GM10847 (cell line): Measurements from ENCODE around the gene DCTN4.

Source experiments
- POLR2A ChIP-seq: IDR thresholded peaks from 2 replicates; pipeline ENCODE4 v1.6.1; 2011; ENCODE audit not compliant: insufficient read length; ENCODE audit errors: extremely low read depth

The DCTN4 gene

DNA sequence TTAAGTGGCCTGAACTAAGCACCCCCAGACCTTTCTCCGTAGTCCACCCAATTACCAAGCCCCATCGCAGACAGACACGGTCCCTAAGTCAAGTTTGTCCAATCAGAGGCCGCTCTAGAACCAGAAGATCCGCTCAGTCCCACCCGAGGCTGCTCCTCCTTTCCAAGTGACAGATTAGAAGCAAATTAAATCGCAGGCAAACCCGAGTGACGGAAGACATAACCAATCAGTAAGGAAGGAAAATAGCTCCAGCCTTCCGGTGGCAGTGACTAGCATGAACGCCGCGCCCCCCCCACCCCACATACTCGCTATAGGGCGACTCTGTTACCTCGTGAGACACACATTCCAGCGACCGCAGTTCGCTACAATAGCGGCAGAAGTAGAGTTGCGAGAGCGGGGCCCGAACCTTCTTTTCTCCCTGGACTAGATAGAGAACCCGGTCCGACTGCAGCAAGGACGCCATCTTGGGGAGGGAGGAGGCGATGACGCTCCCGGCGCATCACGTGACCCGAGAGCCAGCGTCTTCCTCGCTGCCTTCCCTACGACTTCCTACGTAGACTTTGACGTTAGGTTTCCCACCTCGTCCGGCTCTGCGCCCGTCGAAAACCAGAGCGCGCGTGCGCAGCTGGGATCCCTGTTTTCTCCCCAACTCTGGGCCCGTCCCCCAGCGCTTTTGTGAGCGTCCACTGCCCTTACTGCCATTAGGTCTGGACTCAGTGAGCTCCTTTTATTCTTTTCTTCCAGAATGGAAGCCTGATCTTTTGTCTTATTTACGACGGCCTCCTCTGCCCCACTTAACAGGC is at the start of gene DCTN4:
TSS of gene DCTN4 (minus strand) at position 487 of the 803 bp plus-strand sequence. CDS start at position 463, 24 bp downstream.
- TF ChIP-seq POLR2A = peak; percentile 68

DNA sequence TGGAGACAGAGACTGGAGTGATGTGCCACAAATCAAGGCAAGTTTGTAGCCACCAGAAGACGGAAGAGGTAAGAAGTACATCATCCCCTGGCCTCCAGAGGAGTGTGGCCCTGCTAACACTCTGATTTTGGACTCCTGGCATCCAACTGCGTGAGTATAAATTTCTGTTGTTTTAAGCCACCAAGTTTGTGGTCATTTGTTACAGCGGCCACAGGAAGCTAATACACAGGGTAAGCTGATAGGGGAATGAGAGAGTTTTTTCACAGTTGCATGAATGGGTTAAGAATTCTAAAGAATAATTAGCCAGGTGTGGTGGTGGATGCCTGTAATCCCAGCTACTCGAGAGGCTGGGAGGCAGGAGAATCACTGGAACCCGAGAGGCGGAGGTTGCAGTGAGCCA is 45.6 kb upstream of the DCTN4 start:
- TF ChIP-seq POLR2A = no peak

DNA sequence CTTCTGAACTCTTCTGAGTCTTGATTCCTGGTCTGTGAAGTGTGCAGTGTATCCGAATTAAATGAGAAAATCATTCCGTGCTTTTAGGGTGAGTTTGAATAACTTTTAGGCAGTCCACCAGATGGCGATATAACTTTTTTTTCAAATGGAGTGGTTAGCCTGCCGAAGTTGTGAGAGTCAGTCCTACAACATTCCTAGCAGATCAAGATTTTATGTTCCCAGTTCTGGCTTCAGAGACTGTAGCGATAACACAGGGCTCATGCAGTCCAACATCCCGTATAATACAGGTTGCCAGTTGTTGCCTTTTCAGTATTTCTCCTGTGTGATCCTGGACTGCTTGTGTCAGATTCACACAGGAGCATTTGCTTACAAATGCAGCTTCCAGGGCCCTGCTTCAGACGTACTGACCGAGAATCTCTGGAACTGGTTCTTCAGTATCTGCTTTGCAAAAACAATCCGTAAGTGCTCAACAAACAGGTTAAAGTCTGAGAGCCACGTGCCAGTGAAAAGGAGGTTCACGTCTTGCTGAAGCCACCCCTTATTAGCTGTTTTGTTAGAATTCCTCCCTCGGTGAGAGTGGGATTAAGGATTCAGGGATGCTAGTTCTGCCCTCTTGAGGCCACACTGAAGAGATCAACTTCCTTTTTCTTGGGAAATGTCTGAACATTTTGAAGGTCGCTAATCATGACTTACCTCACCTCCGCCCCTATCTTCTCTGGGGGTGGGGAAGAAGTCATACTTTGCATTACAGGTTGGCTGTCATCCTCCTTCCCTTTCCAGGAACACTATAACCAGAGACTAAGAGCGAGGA is 42.5 kb upstream of the DCTN4 start:
- TF ChIP-seq POLR2A = no peak

DNA sequence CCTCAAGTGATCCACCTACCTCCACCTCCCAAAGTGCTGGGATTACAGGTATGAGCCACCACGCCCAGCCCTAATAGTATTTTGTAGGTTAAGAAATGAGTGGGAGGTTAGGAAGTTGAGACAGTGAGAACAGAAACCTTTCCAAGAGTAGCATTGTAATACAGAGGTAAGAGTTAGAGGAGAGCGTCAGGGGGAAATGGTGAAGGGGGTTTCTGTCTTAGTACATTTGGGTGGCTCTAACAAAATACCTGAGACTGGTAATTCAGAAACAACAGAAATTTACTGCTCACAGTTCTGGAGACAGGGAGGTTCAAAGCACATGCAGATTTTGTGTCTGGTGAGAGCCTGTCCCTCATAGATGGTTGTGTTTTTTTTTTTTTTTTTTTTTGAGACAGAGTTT is 38.6 kb upstream of the DCTN4 start:
- TF ChIP-seq POLR2A = no peak

DNA sequence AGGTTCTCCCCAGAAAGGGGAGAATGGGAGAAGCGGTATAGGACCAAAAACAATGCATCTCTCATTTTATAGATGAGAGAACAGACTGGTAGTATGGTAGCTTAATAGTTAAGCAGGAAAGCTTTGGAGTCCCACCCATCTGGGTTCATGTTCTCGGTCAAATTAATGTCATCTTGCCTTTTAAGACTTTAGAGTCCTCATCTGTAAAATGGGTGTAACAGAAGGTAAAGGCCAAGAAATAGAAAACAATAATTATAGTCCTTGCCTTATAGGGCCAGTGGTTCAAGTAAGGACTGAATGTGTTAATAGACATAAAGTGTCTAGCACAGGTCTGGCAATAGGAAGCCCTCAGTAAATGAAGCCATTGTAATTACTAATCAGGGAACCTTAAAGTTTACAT is 36.1 kb upstream of the DCTN4 start:
- TF ChIP-seq POLR2A = no peak

DNA sequence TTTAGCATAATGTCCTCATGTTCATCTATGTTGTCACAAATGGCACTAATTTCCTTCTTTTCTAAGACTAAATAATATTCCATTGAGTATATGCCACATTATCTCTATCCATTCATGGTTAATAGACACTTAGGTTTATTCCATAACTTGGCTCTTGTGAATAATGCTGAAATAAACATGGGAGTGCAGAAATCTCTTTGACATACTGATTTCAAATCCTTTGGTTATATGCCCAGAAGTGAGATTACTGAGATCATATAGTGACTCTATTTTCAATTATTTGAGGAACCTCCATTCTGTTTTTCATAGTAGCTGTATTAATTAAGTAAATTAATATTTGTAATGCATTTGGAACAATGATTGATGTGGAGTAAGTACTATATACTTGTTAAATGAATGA is 32.7 kb upstream of the DCTN4 start:
- no peak for TF ChIP-seq POLR2A

DNA sequence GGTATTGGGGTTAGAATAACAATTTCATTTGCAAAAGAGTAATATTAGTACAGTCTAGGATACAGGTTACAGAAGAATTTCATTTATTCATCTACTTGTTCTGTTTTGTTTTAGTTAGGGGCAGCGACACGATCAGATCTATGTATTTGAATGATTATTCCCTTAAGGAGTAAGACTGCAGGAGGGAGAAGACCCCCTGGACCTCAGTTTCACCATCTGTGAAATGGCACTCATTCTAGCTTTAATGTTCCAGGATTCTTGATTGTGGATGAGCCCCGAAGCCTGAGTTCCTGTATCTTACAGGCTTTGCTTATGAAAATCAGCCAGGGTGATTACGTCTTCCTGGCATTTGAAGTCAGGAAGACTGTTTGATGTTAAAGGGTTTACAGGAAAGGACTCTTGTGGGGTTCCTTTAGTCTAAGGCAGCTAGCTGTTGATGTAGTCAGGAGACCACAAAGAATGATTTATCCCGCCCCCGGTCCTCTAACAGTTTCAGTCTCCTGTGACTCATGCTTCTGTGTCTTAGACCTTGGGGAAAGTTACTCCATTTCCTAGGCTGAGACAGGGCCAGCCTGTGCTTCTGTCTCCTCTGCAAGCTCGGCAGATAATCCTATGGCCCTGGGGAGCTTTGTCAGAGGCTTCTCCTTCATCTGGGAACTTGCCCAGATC is 31.3 kb upstream of the DCTN4 start:
- no peak for TF ChIP-seq POLR2A

DNA sequence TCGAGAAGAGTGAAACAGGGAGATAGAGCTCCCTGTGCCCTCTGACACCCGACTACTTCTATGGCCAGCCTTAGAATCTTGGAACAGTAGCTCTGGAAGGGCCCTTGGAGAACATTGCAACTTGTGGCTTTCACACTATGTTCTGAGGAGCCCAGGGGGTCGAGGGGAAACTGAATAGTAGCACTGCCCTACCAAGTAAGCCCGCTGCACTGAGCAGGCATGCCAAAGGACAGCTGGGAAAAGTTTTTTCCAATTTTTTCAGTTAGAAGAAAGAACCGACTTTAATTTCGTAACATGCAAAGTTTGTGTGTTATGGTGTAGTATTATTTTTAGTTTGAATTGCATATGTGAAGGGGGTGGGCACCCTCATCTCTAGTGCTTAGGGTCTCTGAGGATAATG is 30.6 kb upstream of the DCTN4 start:
- TF ChIP-seq POLR2A = no peak

DNA sequence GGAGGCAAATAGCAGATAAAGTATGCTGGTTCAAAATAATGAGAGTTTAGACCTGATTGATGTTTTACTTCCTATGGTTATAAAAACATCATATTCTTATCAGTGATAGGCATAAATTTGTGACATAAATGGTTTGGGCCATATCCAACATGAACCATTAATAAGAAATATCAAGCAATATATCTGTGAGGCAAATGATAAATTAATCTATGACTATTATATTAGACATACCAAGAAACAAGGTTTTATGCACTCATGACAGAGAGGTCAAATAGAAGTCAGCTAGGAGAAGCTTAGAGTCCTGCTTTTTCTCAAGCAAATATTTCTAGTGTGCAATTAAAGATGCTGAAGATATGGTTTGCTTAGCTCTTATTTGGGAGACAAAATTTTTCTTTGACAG is 30.2 kb upstream of the DCTN4 start:
- no peak for TF ChIP-seq POLR2A

DNA sequence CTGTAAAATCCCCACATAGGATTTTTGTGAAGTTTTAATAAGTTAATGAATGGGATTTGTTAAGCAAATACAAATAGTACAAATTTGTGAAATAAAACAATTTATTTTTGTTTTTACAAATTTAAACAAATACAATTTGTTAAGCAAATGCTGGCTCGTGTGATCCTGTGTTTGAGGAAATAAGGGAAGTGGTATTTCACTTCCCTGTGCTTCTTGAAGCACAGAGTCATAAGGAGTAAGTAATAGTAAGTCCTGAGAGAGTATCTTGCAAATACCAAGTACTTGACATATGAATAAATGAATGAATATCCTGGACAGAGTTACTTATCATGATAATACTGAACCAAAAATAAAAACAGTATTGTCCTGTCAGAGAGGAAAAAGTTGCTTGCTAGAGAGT is 28.8 kb upstream of the DCTN4 start:
- no peak for TF ChIP-seq POLR2A

DNA sequence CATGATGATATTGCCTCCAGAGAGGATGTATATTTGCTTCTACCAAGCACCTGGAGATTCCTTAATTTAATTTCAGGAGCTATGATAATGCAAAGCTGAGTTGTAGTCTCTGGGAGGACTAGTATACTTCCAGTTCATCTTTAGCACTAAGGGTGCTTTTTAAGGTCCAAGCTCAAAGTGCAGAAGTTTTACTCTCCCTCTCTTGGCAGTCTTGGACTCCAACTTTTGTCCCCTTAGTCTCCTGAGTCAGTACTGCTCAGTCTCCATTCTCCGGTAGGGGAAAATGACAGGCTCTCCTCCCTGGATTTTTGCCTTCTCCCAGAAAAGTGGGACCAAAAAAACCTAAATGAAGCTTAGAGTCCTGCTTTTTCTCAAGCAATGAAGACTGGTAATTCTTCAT is 28.1 kb upstream of the DCTN4 start:
- no peak for TF ChIP-seq POLR2A

DNA sequence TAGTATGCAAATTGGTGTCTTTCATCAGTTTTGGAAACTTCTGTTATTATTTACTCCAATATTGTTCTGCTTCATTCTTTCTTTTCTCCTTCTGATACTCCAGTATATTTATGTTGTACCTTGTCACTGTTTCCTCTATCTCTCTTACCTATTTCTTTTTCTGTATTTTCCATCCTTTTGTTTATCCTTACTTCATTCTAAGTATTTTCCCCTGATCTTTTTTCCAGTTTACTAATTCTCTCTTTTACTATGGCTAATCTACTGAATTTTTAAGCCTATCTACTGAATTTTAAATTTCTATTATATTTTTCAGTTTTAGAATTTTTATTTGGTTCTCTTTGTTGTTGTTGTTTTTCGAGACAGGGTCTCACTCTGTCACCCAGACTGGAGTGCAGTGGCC is 27.1 kb upstream of the DCTN4 start:
- no peak for TF ChIP-seq POLR2A

DNA sequence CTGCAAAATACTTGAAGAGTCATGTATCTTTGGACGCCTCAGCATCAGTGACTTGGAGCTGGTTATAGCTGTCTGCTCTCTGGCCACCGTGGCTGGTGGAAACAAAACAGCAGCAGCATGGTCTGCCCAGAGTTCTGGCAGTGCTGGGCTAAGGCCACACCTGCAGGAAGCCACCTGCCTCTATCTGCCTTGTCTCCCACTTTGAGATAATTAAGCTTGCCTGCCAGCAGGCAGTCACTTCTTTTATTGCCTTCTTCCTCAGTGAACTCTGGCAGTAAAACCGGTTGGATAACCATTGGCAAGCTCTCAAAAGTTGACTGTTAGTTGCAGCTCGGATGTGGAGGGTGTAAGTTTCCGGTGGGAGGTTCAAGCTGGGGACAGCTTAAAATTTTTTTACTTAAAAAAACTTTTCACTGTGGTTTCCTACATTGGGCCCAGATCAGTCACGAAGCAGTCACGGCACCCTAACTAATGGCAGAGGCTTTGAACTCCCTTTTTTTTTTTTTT is 24.7 kb upstream of the DCTN4 start:
- no peak for TF ChIP-seq POLR2A

DNA sequence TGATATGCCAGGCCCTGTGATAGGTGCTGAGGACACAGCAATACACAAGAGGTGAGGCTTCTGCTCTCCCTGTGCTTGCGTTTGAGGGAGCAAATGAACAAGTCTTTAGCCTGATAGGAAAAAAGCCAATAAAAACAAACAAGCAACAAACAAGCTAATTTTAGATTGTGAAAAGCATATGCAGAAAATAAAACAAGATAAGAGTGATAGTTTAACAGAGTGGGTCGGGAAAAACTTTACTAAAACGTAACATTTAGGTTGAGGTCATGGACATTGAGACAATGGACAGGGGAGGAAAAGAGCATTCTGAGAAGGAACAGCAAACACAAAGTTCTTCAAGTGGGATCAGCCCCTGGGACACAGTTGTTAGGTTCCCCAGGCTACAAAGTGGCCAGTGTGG is 24.0 kb upstream of the DCTN4 start:
- no peak for TF ChIP-seq POLR2A

DNA sequence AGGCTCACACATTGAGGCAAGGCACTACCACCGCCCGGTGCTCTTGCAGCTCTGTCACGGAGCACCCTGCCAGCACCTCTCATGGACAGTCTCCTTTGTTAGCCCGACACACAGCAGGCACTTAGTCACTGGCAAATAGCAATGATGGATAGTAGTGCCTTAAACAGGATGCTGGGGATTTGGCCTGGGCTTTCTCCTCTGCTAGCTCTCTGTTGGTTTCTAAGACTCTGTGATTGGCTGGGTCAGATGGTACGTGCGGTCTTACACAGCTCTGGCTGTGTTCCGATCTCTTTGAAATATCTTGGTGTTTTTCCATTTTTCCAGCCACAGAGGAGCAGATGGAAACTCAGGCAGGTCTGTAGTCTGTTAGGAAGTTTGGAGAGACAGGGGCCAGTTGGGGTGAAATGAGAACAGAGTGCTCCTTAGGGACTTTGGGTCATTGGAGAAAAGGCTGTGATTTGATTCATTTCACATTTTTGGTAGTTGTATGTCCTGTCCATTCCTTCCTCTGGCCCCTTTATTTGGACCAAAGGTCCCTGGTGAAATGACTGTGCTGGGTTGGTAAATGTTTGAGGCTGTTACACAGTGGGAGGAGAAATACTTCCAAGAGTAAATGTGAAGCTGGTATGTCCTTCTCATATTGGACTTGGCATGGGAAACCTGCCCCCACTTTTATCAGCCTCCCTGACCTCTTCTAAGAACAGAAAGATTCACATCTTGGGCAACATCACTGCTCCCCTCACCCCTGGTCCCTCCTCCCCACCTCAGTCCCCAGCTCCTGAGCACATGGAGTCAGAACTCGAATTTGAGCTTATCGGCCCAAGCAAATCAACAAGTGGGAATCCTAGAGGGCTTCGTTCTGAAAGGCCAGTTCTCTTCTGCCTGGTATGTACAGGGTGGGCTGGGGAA is 23.1 kb upstream of the DCTN4 start:
- no peak for TF ChIP-seq POLR2A

DNA sequence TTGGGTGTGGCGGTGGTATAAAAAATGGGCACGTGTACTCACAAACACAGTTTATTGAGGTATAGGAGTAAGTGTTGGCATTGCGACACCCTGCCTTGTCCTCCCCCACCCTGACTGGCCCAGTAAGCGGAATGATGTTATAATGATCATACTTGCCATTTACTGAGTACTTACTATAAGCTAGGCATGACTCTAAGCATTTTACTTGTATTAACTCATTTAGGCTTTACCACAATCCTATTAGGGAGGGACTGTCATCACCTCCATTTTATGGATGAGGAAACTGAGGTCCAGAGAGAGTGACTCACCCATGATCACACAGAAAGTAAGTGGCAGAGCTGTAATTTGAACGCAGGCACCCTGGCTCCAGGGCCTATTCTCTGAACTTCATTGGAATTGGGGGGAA is 22.0 kb upstream of the DCTN4 start:
- no peak for TF ChIP-seq POLR2A
